Measurements from ENCODE around the gene CCSER1.

GRCh38 chr4:91577864-91578263, 1450.7 kb downstream of the CCSER1 start:
- TF ChIP-seq CTCF (IDR thresholded peaks at IDR 0.05), result no peak
- TF ChIP-seq POLR2AphosphoS5 (IDR thresholded peaks at IDR 0.05), result no peak
- no peak for TF ChIP-seq POLR2A (IDR thresholded peaks at IDR 0.05)
- no peak for TF ChIP-seq EP300 (IDR thresholded peaks at IDR 0.05; ENCODE audit: low read depth)
